CD4-positive, alpha-beta T cell treated with Interleukin-6 for 4 hours (primary cell): ENCODE measurements around the gene PDE10A.

Source experiments
- DNase-seq: peaks from one replicate; pipeline ENCODE4 v3.0.0-alpha.2; 2020; ENCODE audit warnings: mixed read lengths

The PDE10A gene

DNA sequence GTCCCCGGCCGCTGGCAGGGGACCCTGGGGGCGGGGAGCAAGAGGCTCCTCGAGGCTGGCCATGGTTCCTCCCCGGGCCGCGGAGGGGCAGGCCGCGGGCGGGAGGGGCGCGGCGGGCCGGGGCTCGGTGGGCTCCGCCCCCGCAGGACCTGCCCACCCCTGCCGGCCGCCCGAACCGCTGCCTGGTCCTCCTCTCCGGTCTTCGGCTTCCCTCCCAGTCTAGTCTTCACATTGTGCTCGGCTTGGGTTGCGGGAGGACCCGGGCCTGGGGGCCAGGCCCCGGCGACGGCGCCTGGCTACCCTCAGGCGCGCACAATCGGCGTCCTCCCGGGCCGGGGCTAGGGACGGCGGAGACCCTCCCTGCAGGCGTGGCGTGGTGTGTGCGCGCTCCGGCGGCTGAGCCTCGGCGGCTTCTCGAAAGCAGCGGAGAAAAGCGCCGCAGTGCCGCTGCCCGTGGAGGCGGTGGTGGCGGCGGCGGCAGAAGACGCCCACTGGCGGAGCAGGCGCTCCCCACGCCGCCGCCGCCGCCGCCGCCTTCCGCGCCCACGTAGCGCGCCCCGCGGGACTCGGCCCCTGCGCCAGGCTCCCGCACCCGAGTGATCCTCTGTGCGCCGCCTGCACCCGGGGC lies at the start of gene PDE10A:
PDE10A (minus strand) TSS at position 493 of the 628 bp plus-strand sequence; CDS start at position 63, 430 bp downstream.
- no peak for DNase-seq

DNA sequence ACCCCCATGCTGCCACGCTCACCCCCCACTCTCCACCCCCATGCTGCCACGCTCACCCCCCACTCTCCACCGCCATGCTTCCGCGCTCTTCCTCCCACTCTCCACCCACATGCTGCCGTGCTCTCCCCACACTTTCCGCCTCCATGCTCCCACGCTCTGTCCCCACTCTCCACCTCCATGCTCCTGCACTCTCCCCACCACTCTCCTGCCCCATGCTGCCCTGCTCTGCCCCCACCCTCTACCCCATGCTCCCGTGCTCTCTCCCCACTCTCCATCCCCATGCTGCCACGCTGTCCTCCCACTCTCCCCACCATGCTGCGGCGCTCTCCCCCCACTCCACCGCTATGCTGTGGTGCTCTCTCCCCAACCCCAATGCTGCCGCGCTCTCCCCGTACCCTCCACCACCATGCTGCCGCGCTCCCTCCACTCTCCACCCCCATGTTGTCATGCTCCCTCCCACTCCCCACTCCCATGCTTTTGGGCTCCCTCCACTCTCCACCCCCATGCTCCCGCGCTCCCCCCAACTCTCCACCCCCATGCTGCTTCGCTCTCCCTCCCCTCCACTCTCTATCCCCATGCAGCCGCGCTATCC lies 46.0 kb upstream of the PDE10A start:
- DNase-seq = no peak

DNA sequence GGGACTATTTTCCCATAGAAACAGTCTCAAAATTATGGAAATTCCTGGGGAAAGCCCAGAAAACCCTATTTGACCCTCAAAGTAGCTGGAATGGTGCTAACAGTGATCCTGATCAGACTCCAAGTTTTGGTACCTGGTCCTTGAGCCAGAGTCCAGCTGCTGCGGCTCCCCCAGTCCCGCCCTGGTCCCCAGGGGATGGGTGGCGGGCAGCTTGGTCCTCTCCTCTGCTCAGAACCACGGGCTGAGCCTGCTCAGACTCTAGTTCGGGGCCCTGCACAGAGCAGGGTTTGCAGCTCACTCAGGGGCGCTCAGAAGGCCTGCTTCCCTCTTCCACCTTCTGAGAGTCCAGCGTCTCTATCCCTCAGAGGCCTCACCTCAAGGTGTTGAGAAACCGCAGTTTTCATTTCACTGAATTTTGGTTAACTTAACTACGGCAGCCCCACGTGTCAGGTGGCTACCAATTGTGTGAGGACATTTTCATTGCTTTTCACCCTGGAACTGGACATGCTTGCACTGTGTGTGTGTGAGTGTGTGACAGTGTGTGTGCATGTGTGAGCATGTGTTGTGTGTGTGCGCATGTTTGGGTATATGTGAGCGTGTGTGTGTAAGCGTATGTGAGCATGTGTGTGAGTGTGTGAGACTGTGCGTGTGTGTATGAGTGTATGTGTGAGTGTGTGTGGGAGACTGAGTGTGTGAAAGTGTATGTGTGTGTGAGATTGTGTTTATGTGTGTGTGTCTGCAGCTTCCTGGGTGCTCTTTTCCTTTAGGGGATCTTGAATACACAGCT lies 44.2 kb upstream of the PDE10A start:
- DNase-seq = no peak

DNA sequence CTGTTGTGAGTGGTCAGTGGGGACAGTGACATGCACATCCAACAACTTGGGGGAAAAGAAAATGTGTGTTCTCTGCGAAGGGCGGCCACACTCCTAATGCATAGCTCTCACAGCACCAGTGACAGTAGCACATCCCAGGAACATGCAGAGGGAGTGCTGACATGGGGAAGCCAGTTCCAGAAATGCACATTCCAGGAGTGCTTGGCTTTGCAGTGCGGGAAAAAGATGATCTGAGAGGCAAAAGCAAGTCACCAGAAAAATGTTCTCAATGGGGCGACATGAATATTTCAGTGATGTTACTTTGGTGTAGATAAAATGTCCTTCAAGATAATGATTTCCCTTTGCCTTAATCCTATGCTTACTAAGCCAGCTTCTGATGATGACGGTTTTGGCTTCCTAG lies 42.9 kb upstream of the PDE10A start:
- no peak for DNase-seq

DNA sequence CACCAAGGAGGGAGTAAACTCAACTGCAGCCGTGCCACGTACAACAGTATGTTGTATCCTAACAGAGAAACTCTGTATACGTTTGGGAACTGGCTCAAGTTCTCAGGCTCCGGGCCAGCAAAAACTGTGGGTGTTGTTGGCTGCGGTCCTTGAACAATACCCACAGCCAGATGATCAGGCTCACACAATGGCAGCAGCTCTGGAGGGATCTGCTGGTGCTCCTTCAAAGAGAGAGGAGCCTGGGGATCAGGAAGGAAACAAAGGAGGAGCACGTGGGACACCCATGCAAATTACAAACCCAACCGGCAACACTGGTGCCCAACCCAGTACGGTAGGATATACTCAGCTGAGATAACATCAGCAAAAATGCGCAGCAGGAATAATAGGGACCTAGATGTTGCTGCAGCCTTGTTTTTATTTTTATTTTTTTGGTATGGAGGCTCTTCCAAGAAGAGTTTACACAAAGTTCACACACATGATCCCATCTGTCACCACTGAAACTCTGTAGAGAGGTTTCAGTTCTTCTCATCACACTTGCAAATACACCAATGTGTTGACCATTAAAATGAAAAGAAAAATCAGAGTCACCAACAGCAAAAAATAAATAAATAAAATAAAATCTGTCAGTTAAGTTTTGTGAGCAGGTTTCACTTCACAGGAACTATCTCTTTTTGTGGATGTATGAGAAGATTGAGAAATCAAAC lies 41.2 kb upstream of the PDE10A start:
- no peak for DNase-seq

DNA sequence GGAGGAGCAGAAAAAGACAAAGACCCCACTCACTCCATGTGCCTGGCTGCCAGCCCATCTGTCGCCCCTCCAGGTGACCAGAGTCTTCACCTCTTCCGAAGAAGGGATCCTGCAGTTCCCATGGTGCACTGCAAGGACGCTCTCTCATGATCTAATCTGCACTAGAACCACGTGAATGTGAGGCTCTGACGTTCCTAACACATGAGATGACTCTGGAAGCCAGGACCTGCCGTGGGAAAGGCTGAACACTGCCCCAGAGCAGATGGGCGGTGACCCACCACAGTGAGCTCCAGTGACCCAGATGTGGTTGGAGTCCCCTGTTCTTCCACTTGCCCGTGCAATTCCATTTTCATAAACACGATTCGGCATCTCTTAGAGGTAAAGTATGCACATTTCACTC lies 39.6 kb upstream of the PDE10A start:
- no peak for DNase-seq

DNA sequence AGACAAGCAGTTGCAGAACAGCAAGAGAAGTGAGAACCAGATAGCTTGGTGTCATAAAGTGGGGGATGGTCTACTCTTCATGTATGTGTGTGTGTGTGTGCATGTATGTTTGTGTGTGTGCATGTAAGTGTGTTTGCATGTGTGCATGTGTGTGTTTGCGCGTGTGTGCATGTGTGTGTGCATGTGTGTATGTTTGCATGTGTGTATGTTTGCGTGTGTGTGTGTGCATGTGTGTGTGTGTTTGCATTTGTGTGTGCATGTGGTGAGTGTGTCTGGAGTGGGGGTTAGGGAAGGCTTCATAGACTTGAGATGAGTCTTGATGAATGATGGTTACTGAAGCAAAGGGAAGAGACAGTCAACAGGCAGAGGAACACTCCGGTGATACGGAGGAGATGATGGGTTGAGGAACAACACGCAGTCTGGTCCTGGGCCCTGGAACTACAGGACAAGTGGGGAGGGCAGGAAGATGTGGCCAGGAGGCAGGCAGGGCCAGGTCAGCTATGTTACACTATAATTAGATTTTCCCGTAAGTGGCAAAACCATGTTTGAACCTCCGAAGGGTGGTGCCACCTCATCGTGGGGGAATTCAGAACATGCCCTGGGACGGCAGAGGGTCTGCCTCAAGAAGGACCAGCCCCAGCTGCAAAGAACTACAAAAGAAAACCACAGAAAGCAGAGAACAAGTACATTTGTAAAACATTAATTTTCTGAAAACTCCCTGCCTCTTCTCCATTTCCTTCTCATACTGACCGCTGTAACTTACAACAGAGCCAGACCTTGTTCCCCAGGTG lies 38.7 kb upstream of the PDE10A start:
- no peak for DNase-seq

DNA sequence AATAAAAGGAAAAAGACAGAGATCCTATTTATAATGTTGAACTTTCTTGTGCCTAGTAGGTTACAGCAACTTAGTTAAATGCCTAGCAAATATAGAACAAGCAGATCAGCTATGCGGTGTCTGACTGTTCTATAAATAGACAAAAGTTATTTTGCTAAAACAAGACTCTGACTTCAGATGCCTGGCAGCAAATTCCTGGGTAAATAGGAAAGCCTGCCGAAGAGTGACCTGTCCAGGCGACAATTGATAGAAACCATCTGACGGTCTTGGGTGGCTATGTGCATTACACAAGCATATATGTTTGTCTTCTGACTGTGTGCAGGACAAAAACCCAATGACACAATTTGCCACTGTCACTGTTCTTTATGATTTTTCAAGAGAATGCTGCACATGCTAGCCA lies 38.0 kb upstream of the PDE10A start:
- no peak for DNase-seq

DNA sequence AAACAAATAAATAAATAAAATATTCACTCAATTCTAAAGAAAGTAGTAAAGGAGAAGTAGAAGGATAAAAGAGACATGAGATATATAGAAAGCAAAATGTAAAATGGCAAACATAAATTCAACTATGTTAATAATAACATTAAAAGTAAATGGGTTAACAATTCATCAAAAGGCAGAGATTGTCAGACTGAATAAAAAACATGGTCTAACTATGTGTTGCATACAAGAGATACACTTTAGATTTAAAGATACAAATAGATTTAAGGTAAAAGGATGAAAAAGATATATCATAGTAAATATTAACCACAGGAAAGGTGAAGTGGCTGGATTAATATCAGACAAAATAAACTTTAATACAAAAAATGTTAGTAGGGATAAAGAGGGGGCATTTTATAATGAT lies 35.8 kb upstream of the PDE10A start:
- no peak for DNase-seq

DNA sequence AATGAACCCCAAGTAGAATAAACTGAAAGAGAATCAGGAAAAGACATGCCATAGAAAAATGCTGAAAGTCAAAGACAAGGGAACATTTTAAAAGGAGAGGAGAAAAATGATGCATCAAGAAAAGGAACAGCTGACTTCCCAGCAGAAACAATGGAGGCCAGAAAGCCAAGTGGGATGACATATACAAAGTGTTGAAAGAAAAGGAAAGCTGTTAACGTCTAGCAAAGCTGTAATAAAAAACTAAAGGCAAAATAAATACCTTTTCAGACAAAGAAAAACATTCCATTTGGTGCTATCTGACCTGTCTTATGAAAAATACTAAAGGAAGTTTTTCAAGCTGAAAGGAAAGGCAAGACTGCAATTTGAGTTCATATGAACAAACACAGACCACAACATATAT lies 34.1 kb upstream of the PDE10A start:
- no peak for DNase-seq

DNA sequence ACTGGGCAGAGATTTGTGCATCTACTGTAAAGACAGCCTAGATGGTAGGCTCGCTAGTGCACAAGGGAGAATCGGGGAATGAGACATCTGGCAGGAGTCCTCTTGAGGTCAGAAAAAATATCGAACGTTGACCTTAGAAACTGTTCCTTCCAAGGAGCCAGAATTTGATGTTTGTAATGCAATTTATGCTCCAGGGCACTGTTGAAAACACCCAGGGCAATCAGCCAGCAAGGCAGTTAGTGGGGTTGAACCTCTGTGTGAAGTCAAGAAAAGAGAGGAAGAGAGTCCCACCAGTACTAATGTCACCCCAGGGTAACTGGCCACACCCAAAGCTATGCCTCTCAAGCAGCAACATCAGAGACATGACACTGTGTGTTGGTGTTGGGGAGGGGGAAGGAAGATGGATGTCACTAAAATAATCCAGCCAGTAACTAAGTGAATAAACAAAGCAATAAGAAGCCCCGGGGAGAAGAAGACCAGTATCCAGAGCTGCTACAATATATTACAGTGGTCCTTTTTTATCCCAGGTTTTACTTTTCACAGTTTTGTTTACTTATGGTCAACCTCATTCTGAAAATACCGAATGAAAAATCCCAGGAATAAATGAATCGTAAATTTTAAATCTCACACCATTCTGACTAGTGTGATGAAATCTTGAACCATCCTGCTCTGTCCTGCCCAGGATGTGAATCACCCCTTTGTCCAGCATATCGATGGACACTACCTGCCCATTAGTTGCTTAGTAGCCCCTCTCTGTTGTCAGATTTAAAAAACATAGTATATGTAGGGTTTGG lies 32.9 kb upstream of the PDE10A start:
- no peak for DNase-seq

DNA sequence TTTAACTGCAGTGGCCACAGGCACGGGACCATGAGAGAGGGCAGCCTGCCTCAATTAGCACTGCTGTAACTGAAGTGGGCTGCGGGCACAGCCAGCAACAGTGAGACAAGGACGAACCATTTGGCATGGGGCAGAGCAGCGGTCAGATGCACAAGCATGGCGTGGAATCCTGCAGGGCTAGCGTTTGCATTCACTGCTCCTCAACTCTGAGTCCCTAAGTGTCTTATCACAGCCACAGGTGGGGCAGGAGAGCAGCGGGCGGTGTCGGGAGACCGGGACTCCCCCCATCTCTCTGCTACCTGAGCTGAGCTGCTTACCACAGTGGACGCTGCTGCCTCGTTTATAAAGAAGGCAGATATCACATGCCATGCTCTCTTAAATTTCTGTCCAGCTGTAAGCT lies 31.3 kb upstream of the PDE10A start:
- DNase-seq = no peak

DNA sequence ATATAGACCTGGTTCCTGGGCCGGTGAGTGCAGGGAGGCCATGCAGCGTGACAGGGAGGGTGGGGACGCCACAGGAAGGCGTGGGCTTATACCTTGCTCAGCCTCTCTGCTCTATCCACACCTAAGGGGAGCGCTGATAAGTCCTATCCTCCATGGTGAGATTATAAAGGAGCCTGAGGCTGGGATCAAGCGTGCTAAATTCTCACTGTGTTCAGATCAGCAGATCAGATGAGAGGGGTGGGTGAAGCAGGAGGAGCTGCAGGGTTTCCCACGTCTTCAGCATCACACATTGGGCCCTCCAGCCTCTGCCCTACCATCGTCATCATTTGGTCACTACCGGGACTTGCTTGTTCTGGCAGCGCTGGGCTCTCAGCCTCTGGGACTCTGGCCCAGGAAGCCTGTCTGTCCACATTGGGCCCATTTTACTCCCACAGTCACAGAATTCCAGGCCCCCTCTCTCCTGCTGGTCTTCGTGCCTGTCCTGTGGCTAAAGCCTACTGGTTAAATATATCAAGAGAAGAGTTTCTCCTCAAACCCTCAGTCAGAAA lies 29.1 kb upstream of the PDE10A start:
- DNase-seq = no peak

DNA sequence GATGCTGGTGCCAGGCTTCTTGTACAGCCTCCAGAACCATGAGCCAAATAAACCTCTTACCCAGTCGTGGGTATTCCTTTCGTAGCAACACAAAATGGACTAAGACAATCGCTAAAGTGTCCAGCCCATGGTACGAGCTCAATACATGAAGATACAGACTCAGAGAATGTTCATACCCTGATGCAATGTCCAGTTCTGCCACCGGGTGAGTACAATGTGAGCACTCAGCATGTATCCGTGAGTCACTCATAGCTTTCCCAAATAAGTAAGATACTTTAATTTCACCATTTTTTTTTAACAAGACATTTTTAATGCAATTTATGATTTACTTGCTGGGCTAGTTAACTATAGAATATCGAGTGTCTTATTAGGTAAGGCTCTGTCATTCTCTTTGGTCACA lies 26.7 kb upstream of the PDE10A start:
- DNase-seq = no peak

DNA sequence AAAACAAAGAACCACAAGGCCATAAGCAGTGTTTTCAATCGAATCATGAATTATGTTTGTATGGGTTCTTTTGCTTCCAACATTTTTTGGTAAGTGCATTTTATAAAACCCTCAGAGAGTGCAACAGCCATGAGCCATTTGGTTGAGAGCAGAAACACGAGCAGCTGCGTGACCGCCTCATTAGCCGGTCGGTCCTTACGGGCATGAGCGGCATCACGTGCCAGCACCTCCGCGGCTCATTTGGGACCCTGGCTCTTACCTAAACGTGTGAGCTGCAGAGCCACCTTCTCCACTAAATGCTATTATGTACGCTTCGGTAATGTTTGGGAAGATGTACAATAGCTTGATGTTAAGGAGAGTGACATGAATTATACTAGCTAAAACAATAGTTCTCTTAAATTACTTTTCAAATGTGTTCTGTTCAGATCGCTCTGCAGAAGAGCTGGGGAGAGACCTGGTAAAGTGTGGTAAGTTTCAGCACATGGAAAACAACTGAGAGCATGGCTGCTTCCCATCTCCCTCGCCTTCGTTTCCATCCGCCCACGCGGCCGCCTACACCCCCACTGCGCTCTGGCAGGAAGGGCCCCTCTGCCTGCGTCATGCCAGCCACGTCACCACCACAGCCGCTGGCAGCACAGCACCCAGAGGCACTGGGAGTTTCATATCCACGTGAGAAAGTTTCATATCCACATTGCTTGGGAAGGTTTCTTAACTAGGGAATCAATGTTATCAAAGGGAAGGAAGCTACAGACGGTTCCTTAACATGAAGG lies 23.7 kb upstream of the PDE10A start:
- no peak for DNase-seq

DNA sequence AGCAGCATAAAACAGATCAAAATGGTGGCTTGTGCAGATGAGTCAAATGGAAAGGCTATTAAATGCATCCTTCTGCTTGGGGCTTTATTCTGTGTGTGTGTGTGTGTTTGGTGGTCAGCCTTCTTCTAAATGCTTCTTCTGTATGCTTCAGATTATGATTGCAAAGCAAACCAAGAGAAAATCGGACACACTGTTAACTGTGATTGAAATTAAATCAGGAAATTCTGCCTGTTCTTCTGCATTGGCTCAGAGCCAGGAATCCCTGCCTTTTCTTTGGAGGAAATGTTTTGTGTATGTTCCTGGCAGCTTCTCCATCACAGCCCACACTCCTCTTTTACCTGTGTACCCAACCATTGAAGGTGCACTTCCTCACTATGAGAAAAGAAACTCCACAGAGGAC lies 22.3 kb upstream of the PDE10A start:
- DNase-seq = no peak

DNA sequence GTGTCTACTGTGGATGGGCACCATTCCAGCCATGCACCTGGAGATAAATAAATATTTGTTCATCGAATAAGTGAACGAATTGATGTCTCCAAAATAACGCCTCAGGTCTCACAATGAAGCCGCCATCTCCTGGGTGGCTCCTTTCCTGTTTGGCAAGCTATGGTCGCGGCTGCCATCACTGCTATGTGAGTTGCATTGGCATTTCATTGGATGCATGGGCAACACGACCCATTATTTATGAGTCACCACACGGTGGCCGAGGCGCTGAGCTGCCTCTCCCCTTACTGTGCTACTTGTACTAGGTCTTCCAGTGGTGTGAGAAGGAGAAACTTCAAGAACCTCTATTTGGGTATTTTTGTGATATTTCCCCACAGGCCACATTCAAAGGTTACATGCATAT lies 21.3 kb upstream of the PDE10A start:
- no peak for DNase-seq

DNA sequence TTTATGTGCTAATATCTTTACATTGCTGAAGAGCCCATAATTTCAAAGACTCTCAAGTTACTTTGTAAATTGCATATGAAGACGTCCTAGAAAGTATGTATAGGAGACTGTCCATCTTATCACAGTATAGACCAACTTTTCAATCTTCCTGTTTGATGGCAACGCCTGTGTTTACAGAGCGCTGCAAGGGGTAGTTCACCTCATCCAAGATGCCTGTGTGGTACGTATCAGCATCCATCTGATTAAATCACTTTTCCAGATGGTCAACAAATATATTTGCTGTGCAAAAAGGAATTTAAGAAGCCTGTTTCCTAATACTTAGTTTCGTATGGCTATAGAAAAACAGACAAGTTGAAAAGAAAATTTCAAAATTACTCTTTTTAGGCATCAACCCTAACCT lies 17.9 kb upstream of the PDE10A start:
- no peak for DNase-seq

DNA sequence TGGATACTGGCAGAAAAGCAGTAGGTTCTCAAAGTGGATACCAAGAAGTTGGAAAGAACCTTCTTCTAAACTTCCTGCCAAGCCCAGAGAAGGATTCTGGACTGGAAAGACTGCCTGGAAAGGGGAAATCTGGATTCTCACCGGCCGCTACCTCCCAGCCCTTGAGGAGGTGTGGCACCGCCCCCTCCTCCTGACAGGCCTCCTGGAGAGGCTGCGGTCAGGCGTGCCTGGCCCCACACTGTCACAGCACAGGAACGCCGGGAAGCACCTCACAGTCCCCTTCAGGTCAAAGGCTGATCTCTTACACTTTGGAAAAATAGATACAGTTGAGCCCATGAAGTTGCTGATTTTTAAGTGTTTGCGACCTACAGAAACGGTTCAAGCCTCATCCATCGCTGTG lies 16.3 kb upstream of the PDE10A start:
- DNase-seq = no peak

DNA sequence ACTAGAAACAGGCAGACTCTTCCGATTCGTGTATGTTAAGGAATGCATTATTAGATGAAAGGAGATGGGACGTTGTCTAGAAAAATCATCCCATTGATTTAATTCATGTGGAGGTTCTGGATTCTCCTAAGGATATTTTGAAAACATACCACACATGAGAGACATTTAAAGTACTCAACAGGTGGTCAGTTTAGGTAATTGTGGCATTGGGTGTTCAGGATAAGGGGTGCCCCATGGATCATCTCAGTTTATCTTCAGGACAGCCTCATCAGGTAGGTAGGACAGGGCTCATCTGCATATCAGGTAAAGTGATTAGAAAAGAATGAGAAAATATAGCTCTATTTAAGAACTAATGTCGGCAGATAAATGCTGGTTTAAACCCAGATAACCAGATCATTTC lies 15.9 kb upstream of the PDE10A start:
- DNase-seq = no peak

DNA sequence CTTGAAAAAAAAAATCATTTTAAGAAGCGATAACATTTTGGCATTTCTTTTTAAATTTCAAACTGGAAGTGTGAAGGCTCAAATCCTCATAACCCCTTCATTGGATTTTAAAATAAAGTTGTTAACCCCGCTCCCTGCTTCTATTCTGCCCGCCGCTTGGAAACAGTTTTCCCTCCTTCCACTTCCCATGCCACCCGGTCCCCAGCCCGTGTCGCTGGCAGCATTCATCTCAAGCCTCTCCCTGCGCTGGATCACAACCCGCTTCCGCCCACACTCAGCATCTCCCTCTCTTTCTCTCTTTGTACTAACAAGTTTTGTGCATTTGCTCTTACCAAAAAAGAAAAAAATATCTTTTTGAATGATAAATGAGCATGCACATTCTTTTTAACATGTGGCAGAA lies 15.4 kb upstream of the PDE10A start:
- no peak for DNase-seq
